Epithelial cell of esophagus (primary cell): ENCODE data around the gene ORAI1.
A peak's percentile ranks its signal among the peaks of the same experiment; 100 is the strongest.
"Not testable (repeated sequence)": the region's sequence is repeated elsewhere in the genome, so short reads cannot be mapped to it uniquely, and the experiment has no call there.

Experiments used
- DNase-seq: peaks from one replicate; pipeline ENCODE4 v3.0.0; 2010; ENCODE audit warnings: low read depth
- H3K4me3 ChIP-seq: 2 replicates; pipeline ENCODE4 v1.5.1; 2011; ENCODE audit warnings: mild to moderate bottlenecking, low read length, control low read depth
- CTCF ChIP-seq: IDR thresholded peaks from 2 replicates; pipeline ENCODE4 v1.5.1; 2011; ENCODE audit warnings: low read depth, mild to moderate bottlenecking, low read length, control low read depth, inconsistent platforms; ENCODE audit not compliant: insufficient read depth; ENCODE audit errors: missing control alignments

ORAI1 gene

GRCh38 chr12:121651320-121651719 is 25.0 kb downstream of the ORAI1 start:
- no peak for DNase-seq
- no peak overlapping the region for H3K4me3 ChIP-seq
- TF ChIP-seq CTCF = no peak

- peak; percentile 60 for DNase-seq
- no peak for TF ChIP-seq CTCF
- no peak overlapping the region for H3K4me3 ChIP-seq
Measured at GRCh38 chr12:121652767-121653497, 26.6 kb downstream of the ORAI1 start.

GRCh38 chr12:121653999-121654398 is 27.7 kb downstream of the ORAI1 start:
- TF ChIP-seq CTCF = no peak
- DNase-seq = no peak
- H3K4me3 ChIP-seq = no peak overlapping the region

GRCh38 chr12:121656122-121656521 is 29.8 kb downstream of the ORAI1 start:
- no peak for DNase-seq
- no peak for TF ChIP-seq CTCF
- no peak overlapping the region for H3K4me3 ChIP-seq

GRCh38 chr12:121657305-121658008 is 31.1 kb downstream of the ORAI1 start:
- no peak overlapping the region for H3K4me3 ChIP-seq
- DNase-seq = no peak
- no peak for TF ChIP-seq CTCF

- not testable (repeated sequence) for H3K4me3 ChIP-seq, DNase-seq
Measured at GRCh38 chr12:121661353-121662105, 35.2 kb downstream of the ORAI1 start.

- H3K4me3 ChIP-seq = no peak overlapping the region
- no peak for TF ChIP-seq CTCF
- no peak for DNase-seq
Measured at GRCh38 chr12:121663610-121663929, 37.2 kb downstream of the ORAI1 start.

- DNase-seq, H3K4me3 ChIP-seq: not testable (repeated sequence)
Measured at GRCh38 chr12:121666829-121667228, 40.5 kb downstream of the ORAI1 start.
